Measurements from ENCODE around the gene IL1A. TPM values are rescaled to one million over a fixed set of nuclear protein-coding genes. Genes with fewer than 3 reads are reported as not detected.

The IL1A gene
- total and polyA plus RNA-seq, 2 experiments from 2014 or later = not detected

DNA sequence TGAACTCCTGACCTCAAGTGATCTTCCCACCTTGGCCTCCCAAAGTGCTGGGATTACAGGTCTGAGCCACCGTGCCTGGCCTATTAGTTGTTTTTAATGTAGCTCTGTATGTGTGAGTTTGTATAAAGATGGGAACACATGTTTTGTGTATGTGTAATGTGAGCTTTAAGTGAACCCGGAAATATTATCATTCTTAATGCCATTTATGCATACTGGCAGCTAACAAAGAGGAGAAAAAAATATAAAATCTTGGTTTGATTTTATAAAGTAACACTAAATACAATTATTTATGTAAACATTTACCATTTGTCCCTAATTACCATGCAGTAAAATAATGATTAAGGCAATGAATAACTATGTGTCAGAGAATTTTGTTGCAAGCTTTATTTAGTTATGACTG is 10.7 kb downstream of the IL1A start:
- Histone ChIP-seq H3K4me3 (no peak overlapping the region), H3K4me1 (ENCODE audit: low read depth) (no peaks in the 10 kb centered on the region), H3K27me3 (no peaks in the 10 kb centered on the region), H3K36me3 (no peaks in the 10 kb centered on the region), H3K9me3 (ENCODE audit: low read depth) (no peaks in the 10 kb centered on the region), H3K27ac (no peak overlapping the region)
- TF ChIP-seq, protein P1, sequence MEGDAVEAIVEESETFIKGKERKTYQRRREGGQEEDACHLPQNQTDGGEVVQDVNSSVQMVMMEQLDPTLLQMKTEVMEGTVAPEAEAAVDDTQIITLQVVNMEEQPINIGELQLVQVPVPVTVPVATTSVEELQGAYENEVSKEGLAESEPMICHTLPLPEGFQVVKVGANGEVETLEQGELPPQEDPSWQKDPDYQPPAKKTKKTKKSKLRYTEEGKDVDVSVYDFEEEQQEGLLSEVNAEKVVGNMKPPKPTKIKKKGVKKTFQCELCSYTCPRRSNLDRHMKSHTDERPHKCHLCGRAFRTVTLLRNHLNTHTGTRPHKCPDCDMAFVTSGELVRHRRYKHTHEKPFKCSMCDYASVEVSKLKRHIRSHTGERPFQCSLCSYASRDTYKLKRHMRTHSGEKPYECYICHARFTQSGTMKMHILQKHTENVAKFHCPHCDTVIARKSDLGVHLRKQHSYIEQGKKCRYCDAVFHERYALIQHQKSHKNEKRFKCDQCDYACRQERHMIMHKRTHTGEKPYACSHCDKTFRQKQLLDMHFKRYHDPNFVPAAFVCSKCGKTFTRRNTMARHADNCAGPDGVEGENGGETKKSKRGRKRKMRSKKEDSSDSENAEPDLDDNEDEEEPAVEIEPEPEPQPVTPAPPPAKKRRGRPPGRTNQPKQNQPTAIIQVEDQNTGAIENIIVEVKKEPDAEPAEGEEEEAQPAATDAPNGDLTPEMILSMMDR (IDR thresholded peaks at IDR 0.05; ENCODE audit: low read depth, low read length) = no peak
- no peak for DNase-seq (ENCODE audit: low read depth in 1 of 2, low spot score in 1 of 2)

DNA sequence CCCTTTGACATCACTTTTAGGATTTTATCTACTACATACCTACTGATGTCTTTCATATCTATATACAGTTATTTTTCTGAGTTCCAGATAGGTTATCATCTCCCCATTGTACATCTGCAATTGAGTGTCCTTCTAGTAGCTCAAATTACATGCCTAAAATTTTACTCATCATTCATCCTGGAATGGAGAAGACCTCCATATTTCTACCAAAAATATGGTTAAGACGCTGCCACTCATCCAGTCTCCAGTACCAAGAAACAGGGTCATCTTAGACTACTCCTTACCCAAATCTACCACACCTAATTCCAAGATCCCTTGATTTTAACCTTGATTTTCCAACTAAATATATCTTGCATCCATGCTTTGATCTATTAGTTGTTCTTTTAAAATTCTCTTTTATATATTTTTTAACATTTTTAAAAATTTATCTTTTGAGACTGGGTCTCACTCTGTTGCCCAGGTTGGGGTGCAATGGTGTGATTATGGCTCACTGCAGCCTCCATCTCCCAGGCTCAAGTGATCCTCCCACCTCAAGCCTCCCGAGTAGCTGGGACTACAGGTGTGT is 11.3 kb downstream of the IL1A start:
- DNase-seq (ENCODE audit: low read depth in 1 of 2, low spot score in 1 of 2) = no peak

DNA sequence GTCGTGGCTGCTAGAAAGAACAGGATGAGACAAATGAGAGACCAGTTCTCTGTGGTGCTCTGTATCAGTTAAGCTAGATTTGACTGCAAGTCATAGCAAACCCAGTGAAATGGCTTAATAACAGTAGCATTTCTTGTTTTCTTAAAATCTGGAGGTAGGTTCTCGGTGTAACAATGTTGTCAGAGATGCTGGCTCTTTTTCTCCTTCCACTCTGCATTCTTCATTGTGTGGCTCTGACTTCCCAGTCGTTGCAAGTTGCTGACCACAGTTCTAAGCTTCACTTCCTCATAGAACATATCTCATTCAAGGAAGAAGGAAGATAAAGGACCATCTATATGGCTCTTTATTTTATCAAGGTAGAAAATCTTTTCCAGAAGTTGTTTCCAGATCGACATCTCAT is 12.0 kb downstream of the IL1A start:
- H3K4me1 ChIP-seq (ENCODE audit: low read depth) = no peaks in the 10 kb centered on the region
- TF ChIP-seq, protein P1 (IDR thresholded peaks at IDR 0.05; ENCODE audit: low read depth, low read length) = no peak
- no peaks in the 10 kb centered on the region for H3K27me3 ChIP-seq
- no peaks in the 10 kb centered on the region for H3K36me3 ChIP-seq
- no peak overlapping the region for H3K27ac ChIP-seq
- H3K4me3 ChIP-seq = no peak overlapping the region
- DNase-seq (ENCODE audit: low read depth in 1 of 2, low spot score in 1 of 2) = no peak
- H3K9me3 ChIP-seq (ENCODE audit: low read depth) = no peaks in the 10 kb centered on the region

More for the DNA sequence above, 11.3 kb downstream of the IL1A start:
- Histone ChIP-seq H3K36me3 (no peaks in the 10 kb centered on the region), H3K9me3 (ENCODE audit: low read depth) (no peaks in the 10 kb centered on the region), H3K27me3 (no peaks in the 10 kb centered on the region), H3K4me3 (no peak overlapping the region), H3K4me1 (ENCODE audit: low read depth) (no peaks in the 10 kb centered on the region), H3K27ac (no peak overlapping the region)
- TF ChIP-seq, protein P1 (IDR thresholded peaks at IDR 0.05; ENCODE audit: low read depth, low read length) = no peak

DNA sequence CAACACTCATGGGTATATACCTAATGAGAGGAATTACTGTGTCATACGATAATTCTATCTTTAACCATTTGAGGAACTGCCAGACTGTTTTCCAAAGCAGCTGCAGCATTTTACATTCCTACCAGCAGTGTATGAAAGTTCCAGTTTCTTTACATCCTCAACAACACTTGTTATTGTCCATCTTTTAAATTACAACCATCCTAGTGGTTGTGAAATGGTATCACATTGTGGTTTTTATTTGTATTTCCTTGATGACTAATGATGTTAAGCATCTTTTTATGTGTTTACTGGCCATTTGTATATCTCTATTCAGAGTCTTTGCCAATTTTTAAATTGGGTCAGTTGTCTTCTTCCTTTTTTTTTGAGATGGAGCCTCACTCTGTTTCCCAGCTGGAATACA is 15.9 kb downstream of the IL1A start:
- peak in 1 of 2 donors; percentile 34 for DNase-seq (ENCODE audit: low read depth in 1 of 2, low spot score in 1 of 2)
- Histone ChIP-seq H3K36me3 (no peaks in the 10 kb centered on the region), H3K4me1 (ENCODE audit: low read depth) (no peaks in the 10 kb centered on the region), H3K9me3 (ENCODE audit: low read depth) (no peaks in the 10 kb centered on the region), H3K4me3 (no peak overlapping the region), H3K27me3 (no peaks in the 10 kb centered on the region), H3K27ac (no peak overlapping the region)
- TF ChIP-seq, protein P1 (IDR thresholded peaks at IDR 0.05; ENCODE audit: low read depth, low read length) = no peak

DNA sequence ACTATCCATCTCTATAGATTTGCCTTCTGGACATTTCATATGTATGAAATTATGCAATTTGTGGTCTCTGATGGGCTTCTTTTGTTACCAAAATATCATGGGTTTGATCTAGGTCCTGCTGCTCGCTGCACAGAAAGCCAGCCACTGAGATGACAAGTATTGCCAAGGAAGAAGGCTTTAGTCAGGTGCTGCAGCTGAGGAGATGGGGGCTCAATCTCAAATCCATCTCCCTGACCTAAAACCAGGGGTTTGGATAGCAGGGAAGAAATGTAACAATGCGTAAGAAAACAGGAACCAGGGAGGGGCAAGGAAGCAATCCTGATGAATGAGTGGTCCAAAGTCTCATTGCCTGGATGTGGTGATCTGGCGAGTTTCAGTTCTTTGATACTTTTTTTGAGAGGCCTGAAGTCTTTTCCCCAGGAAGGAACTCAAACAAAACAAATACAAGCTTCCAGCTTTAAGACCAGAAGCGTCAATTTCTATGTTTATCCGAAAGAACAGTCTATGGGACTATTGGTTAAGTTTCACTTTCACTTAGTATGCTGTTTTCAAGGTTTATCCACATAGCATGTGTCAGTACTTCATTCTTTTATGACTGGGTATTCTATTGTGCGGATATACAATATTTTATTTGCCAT is 16.5 kb downstream of the IL1A start:
- no peak overlapping the region for H3K4me3 ChIP-seq

More for the DNA sequence above, 16.5 kb downstream of the IL1A start:
- TF ChIP-seq, protein P1 (IDR thresholded peaks at IDR 0.05; ENCODE audit: low read depth, low read length) = no peak
- no peak overlapping the region for H3K27ac ChIP-seq
- no peaks in the 10 kb centered on the region for H3K4me1 ChIP-seq (ENCODE audit: low read depth)
- H3K36me3 ChIP-seq = no peaks in the 10 kb centered on the region
- H3K27me3 ChIP-seq = no peaks in the 10 kb centered on the region
- H3K9me3 ChIP-seq (ENCODE audit: low read depth) = no peaks in the 10 kb centered on the region
- DNase-seq (ENCODE audit: low read depth in 1 of 2, low spot score in 1 of 2) = no peak

Data from cardiac muscle cell (in vitro differentiated cells and primary cell).